Breast epithelium (tissue), 4 donors: ENCODE data around the gene SHFL. TPM values are rescaled to one million over a fixed set of nuclear protein-coding genes. Genes with fewer than 3 reads are reported as not detected.
A peak's percentile ranks its signal among the peaks of the same experiment; 100 is the strongest.

ENCODE experiments used
- DNase-seq, 2 donors: peaks; one replicate each; pipeline ENCODE4 v3.0.0-alpha.2; 2019; ENCODE audit warnings: low spot score in 2 of 2
- H3K27ac ChIP-seq, 2 donors: fragments of 200-600 bp; sonication (generic) in 1 of 2; one replicate each; pipeline ENCODE4 v1.5.1; 2016 to 2019; ENCODE audit warnings: mild to moderate bottlenecking in 1 of 2
- H3K27me3 ChIP-seq, 2 donors: fragments of 200-600 bp; sonication (generic) in 1 of 2; one replicate each; pipeline versions ENCODE4 v1.5.1 to v1.6.0; 2017 to 2019; ENCODE audit warnings: control low read depth in 1 of 2, mild to moderate bottlenecking in 1 of 2
- H3K36me3 ChIP-seq: fragments of 200-600 bp; one replicate; pipeline ENCODE4 v1.5.1; 2019
- H3K4me1 ChIP-seq, 2 donors: fragments of 200-600 bp; sonication (generic); one replicate each; pipeline ENCODE4 v1.5.1; 2016 to 2019; ENCODE audit warnings: control low read depth in 1 of 2
- H3K4me3 ChIP-seq, 3 donors: fragments of 200-600 bp; sonication (generic); 1 replicate in 2 of 3; 2 replicates in 1 of 3; pipeline ENCODE4 v1.5.1; 2016 to 2019; ENCODE audit warnings: mild to moderate bottlenecking in 3 of 3, moderate library complexity in 2 of 3
- H3K9me3 ChIP-seq, 2 donors: fragments of 200-600 bp; sonication (generic) in 1 of 2; one replicate each; pipeline ENCODE4 v1.5.1; 2016 to 2019; ENCODE audit warnings: control low read depth in 1 of 2
- POLR2A ChIP-seq: fragments of 450-650 bp; IDR thresholded peaks from one replicate; pipeline ENCODE4 v1.6.1; 2016; ENCODE audit warnings: antibody characterized with exemption, mild to moderate bottlenecking, moderate library complexity
- POLR2AphosphoS5 ChIP-seq, 3 donors: sonication (generic); formaldehyde crosslinking; IDR thresholded peaks; one replicate each; pipeline ENCODE4 v1.6.1; 2017; ENCODE audit warnings: antibody characterized with exemption in 3 of 3
- intact Hi-C: fragments of 100-400 bp; cut with DNase I; formaldehyde crosslinking; loops from one replicate; pipeline ENCODE4 v1.15.1; 2023; ENCODE audit warnings: low total_unique reads
- total RNA-seq, 3 donors: library from RNA; depleted of rRNA; stranded (reverse); fragments of >200 nt; gene quantifications; one replicate each; pipeline ENCODE4 v1.1.0, GENCODE V29; 2016
- TF ChIP-seq, protein P1 (sequence below), 3 donors: fragments of 450-650 bp; IDR thresholded peaks; one replicate each; pipeline ENCODE4 v1.5.1; 2016 to 2017; ENCODE audit warnings: antibody characterized with exemption in 3 of 3, mild to moderate bottlenecking in 3 of 3, moderate library complexity in 3 of 3

SHFL gene
- total RNA-seq, 3 donors from 2014 or later: 26.4 to 47.6 (median 34.1) TPM

DNA sequence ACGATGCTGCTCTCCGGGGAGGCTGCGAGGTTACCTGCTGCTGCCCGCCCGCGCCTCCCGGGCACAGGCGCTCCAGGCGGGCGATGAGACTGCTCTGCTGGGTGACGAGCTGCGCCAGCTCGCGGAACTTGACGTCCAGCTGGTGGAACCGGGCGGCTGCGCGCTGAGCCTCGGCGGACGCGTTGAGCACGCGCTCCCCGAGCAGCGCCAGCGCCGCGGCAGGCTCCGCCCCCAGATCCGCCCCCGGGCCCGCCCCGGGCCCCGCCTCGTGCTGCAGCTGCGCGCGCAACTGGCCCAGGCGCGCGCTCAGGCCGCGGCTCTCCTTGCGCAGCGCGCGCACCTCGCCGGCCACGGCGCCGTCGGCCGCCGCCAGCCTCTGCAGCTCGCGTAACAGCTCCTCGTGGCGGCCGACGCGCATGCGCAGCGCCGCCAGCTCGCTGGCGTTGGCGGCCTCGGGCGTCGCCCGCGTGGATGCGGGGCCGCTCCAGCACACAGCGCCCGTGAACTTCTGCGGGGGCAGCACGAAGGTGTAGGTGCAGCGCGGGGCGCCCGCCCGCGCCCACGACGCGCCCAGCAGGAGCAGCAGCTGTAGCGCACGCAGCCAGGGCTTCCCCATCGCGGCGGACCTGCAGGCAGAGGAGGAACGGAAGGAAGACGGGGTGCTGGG lies 10.0 kb downstream of the SHFL start:
- no peaks in the 10 kb centered on the region for H3K9me3 ChIP-seq
- peak overlapping the region; percentile 40 to 79 (median 60) for H3K4me3 ChIP-seq
- no peaks in the 10 kb centered on the region for H3K4me1 ChIP-seq
- intact Hi-C loops: no loop called here
- H3K36me3 ChIP-seq: no peaks in the 10 kb centered on the region
- peak; percentile 84 for DNase-seq
- no peaks in the 10 kb centered on the region for H3K27me3 ChIP-seq
- no peak for TF ChIP-seq POLR2A
- peak in 1 of 3 donors; percentile 36 for TF ChIP-seq POLR2AphosphoS5 (IDR thresholded peaks at IDR 0.05)
- TF ChIP-seq, protein P1, sequence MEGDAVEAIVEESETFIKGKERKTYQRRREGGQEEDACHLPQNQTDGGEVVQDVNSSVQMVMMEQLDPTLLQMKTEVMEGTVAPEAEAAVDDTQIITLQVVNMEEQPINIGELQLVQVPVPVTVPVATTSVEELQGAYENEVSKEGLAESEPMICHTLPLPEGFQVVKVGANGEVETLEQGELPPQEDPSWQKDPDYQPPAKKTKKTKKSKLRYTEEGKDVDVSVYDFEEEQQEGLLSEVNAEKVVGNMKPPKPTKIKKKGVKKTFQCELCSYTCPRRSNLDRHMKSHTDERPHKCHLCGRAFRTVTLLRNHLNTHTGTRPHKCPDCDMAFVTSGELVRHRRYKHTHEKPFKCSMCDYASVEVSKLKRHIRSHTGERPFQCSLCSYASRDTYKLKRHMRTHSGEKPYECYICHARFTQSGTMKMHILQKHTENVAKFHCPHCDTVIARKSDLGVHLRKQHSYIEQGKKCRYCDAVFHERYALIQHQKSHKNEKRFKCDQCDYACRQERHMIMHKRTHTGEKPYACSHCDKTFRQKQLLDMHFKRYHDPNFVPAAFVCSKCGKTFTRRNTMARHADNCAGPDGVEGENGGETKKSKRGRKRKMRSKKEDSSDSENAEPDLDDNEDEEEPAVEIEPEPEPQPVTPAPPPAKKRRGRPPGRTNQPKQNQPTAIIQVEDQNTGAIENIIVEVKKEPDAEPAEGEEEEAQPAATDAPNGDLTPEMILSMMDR (IDR thresholded peaks at IDR 0.05): peak in 1 of 3 donors; percentile 7
- peak overlapping the region; percentile 71 to 88 for H3K27ac ChIP-seq

DNA sequence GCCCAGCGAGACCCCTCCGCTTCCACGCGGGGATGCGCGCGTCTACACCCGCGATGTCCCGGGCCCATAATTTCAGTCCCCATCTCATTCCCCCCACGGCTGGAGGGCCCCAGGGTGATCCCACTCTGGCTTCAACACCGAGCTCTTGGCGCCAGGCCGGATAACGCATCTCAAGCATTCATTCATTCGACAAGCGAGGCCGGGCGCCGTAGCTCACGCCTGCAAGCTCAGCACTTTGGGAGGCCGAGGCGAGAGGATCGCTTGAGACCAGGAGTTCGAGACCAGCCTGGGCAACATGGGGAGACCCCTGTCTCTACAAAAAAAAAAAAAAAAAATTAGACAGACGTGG lies 10.5 kb downstream of the SHFL start:
- peak overlapping the region; percentile 40 to 79 (median 60) for H3K4me3 ChIP-seq
- no peaks in the 10 kb centered on the region for H3K4me1 ChIP-seq
- TF ChIP-seq POLR2AphosphoS5 (IDR thresholded peaks at IDR 0.05): no peak
- TF ChIP-seq POLR2A: no peak
- TF ChIP-seq, protein P1 (IDR thresholded peaks at IDR 0.05): no peak
- DNase-seq: no peak
- no peaks in the 10 kb centered on the region for H3K27me3 ChIP-seq
- peak overlapping the region; percentile 36 to 88 for H3K27ac ChIP-seq
- H3K9me3 ChIP-seq: no peaks in the 10 kb centered on the region
- H3K36me3 ChIP-seq: no peaks in the 10 kb centered on the region
- intact Hi-C loops: no loop called here

DNA sequence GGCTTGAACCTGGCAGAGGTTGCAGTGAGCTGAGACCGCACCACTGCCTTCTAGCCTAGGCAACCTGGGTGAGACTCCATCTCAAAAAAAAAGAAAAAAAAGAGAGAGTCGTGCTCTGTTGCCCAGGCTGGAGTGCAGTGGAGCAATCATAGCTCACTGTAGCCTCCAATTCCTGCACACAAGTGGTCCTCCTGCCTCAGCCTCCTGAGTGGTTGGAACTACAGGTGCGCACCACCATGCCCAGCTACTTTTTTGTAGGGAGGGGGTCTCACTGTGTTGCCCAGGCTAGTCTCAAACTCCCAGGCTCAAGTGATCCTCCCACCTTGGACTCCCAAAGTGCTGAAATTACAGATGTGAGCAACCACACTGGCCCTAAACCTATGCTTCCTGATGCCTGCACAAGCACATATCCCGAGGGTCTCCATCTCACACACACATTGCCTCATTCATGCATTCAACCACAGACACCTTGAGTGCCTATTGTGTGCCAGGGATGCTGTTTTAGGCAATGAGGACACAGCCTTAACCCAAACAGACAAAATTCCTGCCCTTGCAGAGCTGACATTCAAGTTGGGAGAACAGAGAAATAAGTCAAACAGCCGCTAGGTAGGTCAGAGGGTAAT lies 14.2 kb downstream of the SHFL start:
- H3K36me3 ChIP-seq: no peaks in the 10 kb centered on the region
- no peak for DNase-seq
- H3K9me3 ChIP-seq: no peaks in the 10 kb centered on the region
- TF ChIP-seq, protein P1 (IDR thresholded peaks at IDR 0.05): no peak
- TF ChIP-seq POLR2AphosphoS5 (IDR thresholded peaks at IDR 0.05): no peak
- TF ChIP-seq POLR2A: no peak
- no peaks in the 10 kb centered on the region for H3K4me1 ChIP-seq
- intact Hi-C loops: no loop called here
- H3K4me3 ChIP-seq: no peak overlapping the region
- no peak overlapping the region for H3K27ac ChIP-seq
- no peaks in the 10 kb centered on the region for H3K27me3 ChIP-seq

DNA sequence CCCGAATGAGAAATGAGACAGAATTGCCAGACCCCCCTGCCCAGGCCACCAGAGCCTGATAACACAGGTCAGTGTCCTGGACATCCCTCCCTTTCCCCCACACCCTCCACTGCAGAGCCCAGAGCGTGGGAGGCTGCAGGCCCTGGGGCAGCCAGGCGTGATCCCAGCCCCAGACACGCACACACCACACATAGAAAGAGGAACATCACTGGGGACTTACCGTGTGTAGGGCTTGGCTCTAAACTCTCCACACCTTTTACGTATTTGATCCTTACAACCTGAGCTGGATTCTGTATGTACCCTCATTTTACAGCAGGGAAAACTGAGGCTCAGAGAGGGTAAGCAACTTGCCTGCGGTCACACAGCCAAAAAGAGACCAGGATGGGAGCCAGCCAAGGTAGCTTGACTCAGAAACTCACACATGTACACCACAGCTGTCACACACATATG lies 16.7 kb downstream of the SHFL start:
- intact Hi-C loops: no loop called here
- no peaks in the 10 kb centered on the region for H3K27me3 ChIP-seq
- TF ChIP-seq POLR2AphosphoS5 (IDR thresholded peaks at IDR 0.05): no peak
- no peak for TF ChIP-seq POLR2A
- TF ChIP-seq, protein P1 (IDR thresholded peaks at IDR 0.05): no peak

DNA sequence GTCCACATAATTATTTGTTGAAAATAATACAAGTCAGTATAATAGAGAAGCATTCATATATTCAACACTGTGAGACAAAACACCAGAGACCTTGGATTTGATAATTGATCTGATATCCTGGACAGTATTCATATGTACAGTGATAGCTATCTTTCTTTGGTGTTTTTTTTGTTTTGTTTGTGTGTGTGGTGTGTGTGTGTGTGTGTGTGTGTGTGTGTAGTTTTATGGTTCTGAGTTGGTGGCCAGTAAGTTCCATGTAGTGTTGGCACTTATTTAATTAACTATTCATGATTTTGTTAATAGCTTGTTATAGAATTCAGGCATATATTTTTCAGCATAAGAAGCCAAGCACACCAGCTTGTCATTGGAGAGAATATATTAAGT lies 18.0 kb downstream of the SHFL start:
- TF ChIP-seq, protein P1 (IDR thresholded peaks at IDR 0.05): no peak
- TF ChIP-seq POLR2A (no peak), POLR2AphosphoS5 (IDR thresholded peaks at IDR 0.05) (no peak)
- no peak for DNase-seq
- H3K4me1 ChIP-seq: peaks cover 0 to 8% of the 10 kb centered on the region in 2 donors
- no peak overlapping the region for H3K4me3 ChIP-seq
- H3K27me3 ChIP-seq: no peaks in the 10 kb centered on the region
- H3K9me3 ChIP-seq: no peaks in the 10 kb centered on the region
- intact Hi-C loops: no loop called here
- no peaks in the 10 kb centered on the region for H3K36me3 ChIP-seq
- H3K27ac ChIP-seq: no peak overlapping the region

More for the DNA sequence above, 16.7 kb downstream of the SHFL start:
- H3K9me3 ChIP-seq: no peaks in the 10 kb centered on the region
- H3K27ac ChIP-seq: no peak overlapping the region
- H3K4me1 ChIP-seq: peaks cover 0 to 8% of the 10 kb centered on the region in 2 donors
- no peak for DNase-seq
- no peak overlapping the region for H3K4me3 ChIP-seq
- H3K36me3 ChIP-seq: no peaks in the 10 kb centered on the region
